ENCODE data around the gene MEGF11. TPM values are rescaled to one million over a fixed set of nuclear protein-coding genes. Genes with fewer than 3 reads are reported as not detected.

MEGF11 gene
- total RNA-seq, 1 experiment from 2014 or later: not detected

- no peak overlapping the region for H3K4me3 ChIP-seq
- no peaks in the 10 kb centered on the region for H3K4me1 ChIP-seq (replicated peaks; ENCODE audit: insufficient read depth)
- H2AFZ ChIP-seq: no peak overlapping the region
- H4K20me1 ChIP-seq (ENCODE audit: insufficient read depth): no peaks in the 10 kb centered on the region
- ChIA-PET POLR2A (ENCODE audit: unreplicated experiment) (no interaction called here), CTCF (no interaction called here)
- no peaks in the 10 kb centered on the region for H3K36me3 ChIP-seq (ENCODE audit: low read depth)
- DNase-seq: no peak
- no peaks in the 10 kb centered on the region for H3K9me3 ChIP-seq (ENCODE audit: insufficient read depth, low read depth)
- H3K79me2 ChIP-seq (ENCODE audit: low read depth): no peaks in the 10 kb centered on the region
- TF ChIP-seq CTCF (conservative IDR thresholded peaks at IDR 0.05) (no peak), EZH2 (IDR thresholded peaks at IDR 0.05; ENCODE audit: low read depth) (no peak)
- BruUV-seq (replicated peaks): no TSS peak
- H3K9me2 ChIP-seq (ENCODE audit: insufficient read depth): no peaks in the 10 kb centered on the region
- no peak overlapping the region for H3K4me2 ChIP-seq
- intact Hi-C loops (cut with micrococcal nuclease; ENCODE audit: unreplicated experiment): no loop called here
- H3K27ac ChIP-seq: no peak overlapping the region
- no peaks in the 10 kb centered on the region for H3F3A ChIP-seq (ENCODE audit: insufficient read depth, low read depth)
- no peaks in the 10 kb centered on the region for H3K27me3 ChIP-seq (ENCODE audit: insufficient read depth, low read depth)
Observed at GRCh38 chr15:66045542-66045941, 208.0 kb downstream of the MEGF11 start.

- Histone ChIP-seq H3K27me3 (ENCODE audit: insufficient read depth, low read depth) (no peaks in the 10 kb centered on the region), H3K4me1 (replicated peaks; ENCODE audit: insufficient read depth) (no peaks in the 10 kb centered on the region), H3K36me3 (ENCODE audit: low read depth) (no peaks in the 10 kb centered on the region), H4K20me1 (ENCODE audit: insufficient read depth) (no peaks in the 10 kb centered on the region), H3K27ac (no peak overlapping the region), H3F3A (ENCODE audit: insufficient read depth, low read depth) (no peaks in the 10 kb centered on the region), H3K4me2 (no peak overlapping the region), H3K4me3 (no peak overlapping the region), H2AFZ (no peak overlapping the region), H3K79me2 (ENCODE audit: low read depth) (no peaks in the 10 kb centered on the region), H3K9me2 (ENCODE audit: insufficient read depth) (no peaks in the 10 kb centered on the region), H3K9me3 (ENCODE audit: insufficient read depth, low read depth) (no peaks in the 10 kb centered on the region)
- CTCF ChIA-PET: no interaction called here
- intact Hi-C loops (cut with micrococcal nuclease; ENCODE audit: unreplicated experiment): no loop called here
- BruUV-seq (replicated peaks): no TSS peak
- POLR2A ChIA-PET (ENCODE audit: unreplicated experiment): interaction anchor here (0.6 kb wide), 1 partner anchor 142 kb away, joined by 29 read pairs; no protein-coding TSS in a partner anchor
- no peak for TF ChIP-seq EZH2 (IDR thresholded peaks at IDR 0.05; ENCODE audit: low read depth)
- TF ChIP-seq CTCF (conservative IDR thresholded peaks at IDR 0.05): no peak
- no peak for DNase-seq
Observed at GRCh38 chr15:66044837-66045236, 208.7 kb downstream of the MEGF11 start.

GRCh38 chr15:66043264-66043663 lies 210.3 kb downstream of the MEGF11 start:
- Histone ChIP-seq H3K27ac (no peak overlapping the region), H3K4me2 (no peak overlapping the region), H3F3A (ENCODE audit: insufficient read depth, low read depth) (no peaks in the 10 kb centered on the region), H3K4me1 (replicated peaks; ENCODE audit: insufficient read depth) (peaks cover 11% of the 10 kb centered on the region), H3K79me2 (ENCODE audit: low read depth) (no peaks in the 10 kb centered on the region), H3K9me3 (ENCODE audit: insufficient read depth, low read depth) (no peaks in the 10 kb centered on the region), H3K4me3 (no peak overlapping the region), H4K20me1 (ENCODE audit: insufficient read depth) (no peaks in the 10 kb centered on the region), H3K27me3 (ENCODE audit: insufficient read depth, low read depth) (no peaks in the 10 kb centered on the region), H3K9me2 (ENCODE audit: insufficient read depth) (no peaks in the 10 kb centered on the region), H2AFZ (no peak overlapping the region), H3K36me3 (ENCODE audit: low read depth) (no peaks in the 10 kb centered on the region)
- DNase-seq: no peak
- intact Hi-C loops (cut with micrococcal nuclease; ENCODE audit: unreplicated experiment): no loop called here
- ChIA-PET CTCF (no interaction called here), POLR2A (ENCODE audit: unreplicated experiment) (no interaction called here)
- no peak for TF ChIP-seq EZH2 (IDR thresholded peaks at IDR 0.05; ENCODE audit: low read depth)
- TF ChIP-seq CTCF (conservative IDR thresholded peaks at IDR 0.05): no peak
- no TSS peak for BruUV-seq (replicated peaks)
